HG02938 (cell line): ENCODE data around the gene CPNE8.
"Not testable (repeated sequence)": the region's sequence is repeated elsewhere in the genome, so short reads cannot be mapped to it uniquely, and the experiment has no call there.

Experiments
- ATAC-seq: cut with Tn5 transposase; IDR thresholded peaks from one replicate; pipeline ENCODE4 v1.9.1; 2021; ENCODE audit warnings: mild to moderate bottlenecking, moderate library complexity; ENCODE audit not compliant: unreplicated experiment

The CPNE8 gene

GRCh38 chr12:38744041-38744440 is 161.3 kb downstream of the CPNE8 start:
- no peak for ATAC-seq

GRCh38 chr12:38742496-38742895 is 162.9 kb downstream of the CPNE8 start:
- not testable (repeated sequence) for ATAC-seq

DNA sequence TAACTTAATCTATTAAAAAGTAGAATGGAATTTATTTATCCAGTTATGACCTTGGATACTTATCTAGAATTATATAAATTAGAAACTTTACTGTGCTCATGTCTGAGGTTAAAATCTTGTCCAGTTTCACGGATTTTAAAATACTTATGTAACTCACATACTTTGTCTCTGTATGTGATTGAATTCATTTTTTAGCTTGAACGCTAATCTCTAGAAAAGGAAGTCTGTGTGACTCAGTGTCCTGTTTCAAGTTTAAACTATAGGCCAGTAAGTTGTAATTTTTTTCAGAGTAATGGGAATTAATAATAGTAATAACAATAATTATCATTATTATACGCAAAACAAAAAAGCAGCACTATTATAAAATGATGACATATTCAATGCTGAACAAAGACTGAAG is 168.6 kb downstream of the CPNE8 start:
- no peak for ATAC-seq

DNA sequence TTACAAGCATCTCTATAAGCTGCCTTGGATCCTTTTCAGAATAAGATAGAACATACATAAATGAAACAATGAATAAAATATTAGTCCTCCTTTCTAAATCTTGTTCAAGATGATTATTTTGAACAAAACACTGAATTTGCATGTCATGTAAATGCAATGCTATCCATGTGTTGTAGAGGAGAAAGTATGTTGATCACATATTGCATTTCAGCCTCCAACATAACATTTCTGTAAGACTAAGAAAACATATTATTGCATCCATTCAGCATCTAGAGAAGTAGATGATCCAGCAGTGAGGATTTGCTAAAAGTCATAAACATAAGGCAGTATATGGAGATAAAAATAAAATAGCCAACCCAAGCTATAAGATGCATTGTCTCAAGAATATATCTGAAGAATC is 172.6 kb downstream of the CPNE8 start:
- no peak for ATAC-seq

DNA sequence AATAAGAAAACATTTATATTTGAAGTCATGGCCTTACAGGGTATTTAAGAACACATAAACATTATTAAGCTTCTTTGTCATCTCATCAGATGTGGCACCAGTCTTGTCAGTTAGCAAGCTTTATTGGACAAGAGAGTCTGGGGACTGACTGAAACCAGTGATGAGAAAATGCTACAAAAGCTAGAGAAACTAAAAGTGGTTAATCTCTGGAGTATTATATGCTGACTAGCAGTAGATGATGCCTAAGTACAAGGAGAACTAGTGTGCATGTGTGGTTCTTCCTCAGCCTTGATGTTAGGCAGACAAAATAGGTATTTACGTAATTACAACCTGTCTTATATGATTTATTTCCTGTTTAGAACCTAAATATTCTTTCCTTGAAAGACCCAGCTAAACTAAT is 176.5 kb downstream of the CPNE8 start:
- ATAC-seq = no peak

- ATAC-seq = no peak
Measured at GRCh38 chr12:38721611-38722252, 183.7 kb downstream of the CPNE8 start.

- ATAC-seq = no peak
Measured at GRCh38 chr12:38720661-38721060, 184.7 kb downstream of the CPNE8 start.

DNA sequence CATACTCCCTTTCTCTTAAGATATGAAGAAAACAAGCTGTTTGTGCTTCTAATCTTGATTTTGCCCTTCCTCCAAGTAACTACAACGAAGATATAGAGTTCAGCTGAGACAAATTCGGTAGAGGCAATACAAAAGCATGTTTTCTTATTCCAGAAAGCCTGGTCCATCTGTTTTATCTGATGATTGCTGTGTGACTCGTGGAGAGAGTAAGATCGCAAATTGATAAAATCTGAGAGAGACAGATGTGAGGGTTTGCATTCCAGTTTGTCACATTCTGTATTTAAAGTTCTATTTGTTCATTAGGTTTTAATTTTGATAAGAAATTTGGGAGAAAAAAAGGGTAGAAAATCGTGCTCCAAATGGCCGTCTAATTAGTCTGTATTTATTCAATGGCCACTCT is 192.1 kb downstream of the CPNE8 start:
- ATAC-seq = no peak

- peak; percentile 95 for ATAC-seq
Measured at GRCh38 chr12:38711054-38711453, 194.3 kb downstream of the CPNE8 start.

GRCh38 chr12:38708466-38708865 is 196.9 kb downstream of the CPNE8 start:
- ATAC-seq = no peak

DNA sequence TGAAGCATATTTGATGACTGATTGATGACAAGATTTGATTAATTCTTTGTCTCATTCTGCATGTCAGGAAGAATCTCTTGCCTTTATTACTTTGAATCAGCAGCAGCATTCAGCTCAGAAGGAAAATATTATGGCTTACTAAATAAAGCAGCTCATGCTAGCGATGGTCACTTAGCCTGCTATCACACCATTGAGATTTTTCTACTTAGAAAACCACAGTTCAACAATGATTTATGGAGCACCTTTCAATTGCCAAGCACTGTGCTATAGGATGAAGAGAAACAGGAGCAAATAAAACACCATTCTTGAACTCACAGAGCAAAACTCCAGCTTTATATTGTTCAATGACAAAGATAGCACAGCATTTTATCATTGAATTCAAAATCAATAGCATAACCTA is 197.7 kb downstream of the CPNE8 start:
- no peak for ATAC-seq

DNA sequence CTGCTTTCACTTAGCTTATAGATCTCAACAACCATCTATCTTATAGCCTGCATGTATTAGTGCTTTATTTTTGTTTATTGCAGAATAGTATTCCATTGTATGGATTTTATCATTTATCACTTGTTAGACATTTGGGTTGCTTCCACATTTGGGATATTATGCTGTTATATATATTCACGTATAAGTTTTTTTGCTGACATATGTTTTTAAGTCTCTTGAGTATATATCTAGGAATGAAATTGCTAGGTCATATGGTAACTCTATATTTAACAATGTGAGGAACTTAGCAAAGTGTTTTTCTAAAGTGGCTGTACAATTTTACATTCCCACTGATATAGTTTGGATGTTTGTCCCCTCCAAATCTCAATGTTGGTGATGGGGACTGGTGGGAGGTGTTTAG is 208.1 kb downstream of the CPNE8 start:
- ATAC-seq = no peak

GRCh38 chr12:38695057-38695456 is 210.3 kb downstream of the CPNE8 start:
- no peak for ATAC-seq

GRCh38 chr12:38691164-38691563 is 214.2 kb downstream of the CPNE8 start:
- no peak for ATAC-seq

- no peak for ATAC-seq
Measured at GRCh38 chr12:38690646-38691045, 214.7 kb downstream of the CPNE8 start.

DNA sequence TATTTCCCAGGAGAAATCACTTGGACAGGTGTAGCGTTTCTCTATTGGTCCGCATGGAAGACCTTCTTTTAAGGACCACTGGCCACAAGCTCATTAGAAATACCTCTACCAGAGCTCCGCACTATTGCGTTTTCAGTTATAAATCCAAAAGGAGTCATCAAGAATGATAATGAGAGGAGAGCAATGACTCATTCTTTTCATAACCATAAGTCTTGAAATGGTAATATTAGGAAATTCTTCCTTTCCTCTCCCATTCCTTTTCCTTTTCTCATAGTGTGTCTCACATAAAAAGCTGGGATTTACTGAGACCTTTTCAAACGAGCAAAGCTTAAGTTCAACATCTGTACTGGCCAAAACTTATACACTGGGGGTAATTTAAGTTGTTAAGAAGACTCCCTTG is 215.7 kb downstream of the CPNE8 start:
- no peak for ATAC-seq

DNA sequence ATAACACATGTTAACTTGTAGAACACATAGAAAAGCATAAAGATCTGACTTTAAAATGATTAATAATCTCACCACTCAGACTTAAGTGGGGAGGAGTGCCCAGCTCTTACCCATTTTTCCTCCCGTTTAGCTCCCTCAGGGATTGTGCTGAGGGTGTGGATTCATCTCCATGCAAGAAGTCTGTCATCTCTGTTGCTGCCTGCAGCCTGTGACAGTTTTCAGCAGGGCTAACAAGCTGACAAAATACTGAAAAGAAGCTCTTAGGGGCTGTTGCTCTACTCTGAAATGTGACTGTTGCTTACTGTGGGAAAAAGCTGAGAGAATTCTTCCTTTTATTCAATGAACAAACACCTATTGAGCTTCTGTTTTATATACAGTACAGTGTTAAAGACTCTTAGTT is 216.2 kb downstream of the CPNE8 start:
- no peak for ATAC-seq

DNA sequence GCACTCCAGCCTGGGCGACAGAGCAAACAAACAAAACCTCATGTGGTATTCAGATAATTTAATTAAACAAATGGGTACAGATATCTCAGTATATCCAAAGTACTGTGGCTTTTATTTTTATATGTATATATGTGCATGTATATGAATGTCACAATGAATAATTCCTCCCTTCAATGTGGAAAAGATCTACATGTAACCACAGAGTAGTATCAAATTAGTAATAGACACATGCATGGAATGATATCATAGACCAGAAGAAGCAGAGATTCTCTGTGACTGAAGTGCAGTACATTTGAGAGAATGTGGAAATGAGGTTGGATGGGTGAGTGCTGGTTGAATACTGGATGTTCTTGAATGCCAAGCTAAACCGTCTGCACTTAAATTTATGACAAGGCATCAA is 222.9 kb downstream of the CPNE8 start:
- no peak for ATAC-seq

DNA sequence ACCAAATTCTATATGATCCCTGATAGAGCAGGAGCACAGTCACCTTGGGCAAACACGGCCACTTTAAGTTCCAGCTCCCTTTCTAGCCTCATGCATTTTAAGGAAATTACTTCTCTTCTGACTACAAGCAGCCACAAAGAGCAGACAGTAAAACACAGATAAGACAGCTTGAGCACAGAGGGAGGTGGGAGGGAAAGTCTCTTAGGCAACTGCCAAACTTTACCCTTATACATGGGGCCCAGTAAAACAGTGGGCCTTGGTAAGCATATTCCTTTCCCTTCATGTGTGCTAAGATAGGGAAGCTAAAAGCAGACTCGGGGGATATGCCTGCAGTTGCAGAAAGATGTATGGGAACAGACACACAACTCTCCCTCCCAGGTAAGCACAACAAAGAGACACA is 235.9 kb downstream of the CPNE8 start:
- ATAC-seq = no peak

GRCh38 chr12:38669081-38669480 is 236.3 kb downstream of the CPNE8 start:
- no peak for ATAC-seq

DNA sequence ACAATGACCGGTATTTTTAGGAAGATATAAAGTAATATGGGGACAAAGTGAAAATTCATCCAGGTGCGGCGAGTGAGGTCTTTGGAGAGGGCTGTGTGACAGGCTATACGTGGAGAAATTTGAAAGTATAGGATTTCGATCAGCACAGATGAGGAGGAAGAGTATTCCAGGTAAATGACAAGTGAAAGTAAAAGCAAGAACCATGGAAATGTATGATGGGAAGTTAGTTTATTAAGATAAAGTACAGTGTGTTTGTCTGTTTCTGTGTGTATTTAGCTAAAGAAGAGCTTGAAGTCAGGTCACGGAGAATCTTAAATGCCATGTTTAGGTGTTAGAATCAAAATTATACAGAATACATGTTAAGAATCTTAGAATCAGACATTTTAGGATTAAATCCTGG is 239.0 kb downstream of the CPNE8 start:
- no peak for ATAC-seq

GRCh38 chr12:38664661-38665269 is 240.6 kb downstream of the CPNE8 start:
- ATAC-seq = peak; percentile 73

- no peak for ATAC-seq
Measured at GRCh38 chr12:38662829-38663228, 242.6 kb downstream of the CPNE8 start.
